DMS153 treated with DMSO at 0.1 percent for 48 hours (cell line): ENCODE data around the gene MAGEF1.
A peak's percentile ranks its signal among the peaks of the same experiment; 100 is the strongest.

ENCODE experiments used
- DNase-seq: peaks from one replicate; lab custom pipeline; 2025; ENCODE audit not compliant: unreplicated experiment; lab: John Stamatoyannopoulos, UW

MAGEF1 gene

DNA sequence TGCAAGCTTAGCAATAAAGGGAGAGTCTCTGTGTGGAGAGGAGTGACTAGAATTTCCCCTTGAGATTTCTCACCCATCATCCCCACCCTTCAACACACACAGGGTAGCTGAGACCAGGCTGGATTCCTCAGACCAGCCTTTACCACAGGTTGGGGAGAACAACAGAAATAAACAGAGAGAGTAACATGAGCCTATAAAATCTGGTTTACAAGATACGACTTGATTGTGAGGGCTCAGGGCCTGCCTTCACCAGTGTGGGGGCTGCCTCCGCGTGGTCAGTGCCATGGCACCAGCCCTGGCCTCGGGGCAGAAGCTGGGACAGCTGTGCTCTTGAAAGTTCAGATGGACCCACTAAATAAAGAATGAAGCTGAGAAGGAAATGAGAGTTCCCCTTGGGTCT is 14.6 kb upstream of the MAGEF1 start:
- DNase-seq = no peak

DNA sequence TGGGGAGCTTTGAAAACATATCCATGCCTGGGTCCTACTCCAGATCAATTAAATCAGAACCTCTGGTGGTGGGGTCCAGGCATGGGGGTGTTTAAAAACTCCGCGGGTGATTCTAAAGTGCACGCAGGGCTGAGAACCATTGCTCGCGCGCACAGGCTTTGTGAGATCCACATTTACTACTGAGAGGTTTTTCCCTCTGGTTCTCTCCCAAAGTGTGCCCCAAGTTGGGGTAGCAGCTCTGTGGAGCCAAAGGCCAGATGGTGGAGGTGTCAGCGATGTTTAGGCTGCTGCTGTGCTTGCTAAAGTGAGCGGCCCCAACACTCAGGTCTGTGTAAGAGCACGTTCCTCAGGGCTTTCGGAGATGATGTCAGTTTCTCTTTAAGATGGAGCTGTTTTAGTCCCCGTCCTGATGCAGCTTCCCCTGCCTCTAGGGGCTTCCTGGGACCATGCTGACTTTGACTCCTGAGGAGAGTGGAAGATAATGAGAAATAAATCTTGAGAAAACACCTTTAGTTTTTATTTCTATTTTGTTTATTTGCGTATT is 13.4 kb upstream of the MAGEF1 start:
- DNase-seq = no peak

DNA sequence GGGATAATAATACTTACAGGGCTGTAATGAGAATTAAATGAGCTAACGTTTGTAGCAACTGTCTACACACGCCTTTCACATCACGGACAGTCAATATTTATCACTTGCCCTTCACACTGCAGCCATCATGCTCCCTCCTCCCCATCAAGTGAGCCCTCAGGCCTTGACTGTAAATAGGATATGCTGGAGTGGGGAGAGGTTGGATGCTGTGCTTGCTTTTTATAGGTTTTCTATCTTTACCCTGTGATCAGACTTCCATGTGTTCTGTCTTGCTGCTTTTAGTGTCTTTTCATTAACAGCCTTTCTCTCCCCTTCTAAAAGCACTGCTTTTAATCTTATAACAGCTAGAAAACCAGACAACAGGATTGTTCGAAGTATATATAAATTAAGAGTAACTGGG is 12.8 kb upstream of the MAGEF1 start:
- DNase-seq = no peak

- no peak for DNase-seq
Measured at GRCh38 chr3:184719709-184720108, 7.8 kb upstream of the MAGEF1 start.

GRCh38 chr3:184718431-184718830 is 6.6 kb upstream of the MAGEF1 start:
- DNase-seq = no peak

DNA sequence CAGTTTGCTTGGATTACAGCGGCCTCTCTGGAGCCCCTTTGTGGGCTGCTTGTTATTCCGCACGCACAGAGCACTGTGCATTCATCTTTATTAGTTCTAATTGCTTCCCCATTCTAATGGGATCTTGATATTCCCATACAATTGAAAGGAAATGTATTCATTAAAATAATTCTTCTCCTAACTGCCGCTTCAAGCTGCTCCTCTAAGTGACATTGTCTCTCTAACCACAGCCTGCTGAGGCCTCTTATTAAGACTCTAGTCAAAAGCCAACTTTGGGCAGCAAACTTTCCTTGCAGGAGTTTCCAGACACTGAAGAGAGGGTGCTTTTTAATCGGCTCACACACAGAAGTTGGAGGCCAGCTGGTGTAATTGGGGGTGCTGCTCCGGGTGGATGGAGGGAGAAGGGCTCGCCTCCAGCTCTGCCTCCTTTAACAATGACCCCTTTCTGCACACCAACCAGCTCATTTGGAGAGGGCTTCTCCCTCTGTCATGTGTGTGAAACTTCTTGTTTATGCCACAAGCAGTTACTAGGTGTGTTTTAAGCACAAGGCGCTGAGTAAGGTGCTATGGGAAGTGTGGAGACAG is 5.6 kb upstream of the MAGEF1 start:
- DNase-seq = peak; percentile 24

DNA sequence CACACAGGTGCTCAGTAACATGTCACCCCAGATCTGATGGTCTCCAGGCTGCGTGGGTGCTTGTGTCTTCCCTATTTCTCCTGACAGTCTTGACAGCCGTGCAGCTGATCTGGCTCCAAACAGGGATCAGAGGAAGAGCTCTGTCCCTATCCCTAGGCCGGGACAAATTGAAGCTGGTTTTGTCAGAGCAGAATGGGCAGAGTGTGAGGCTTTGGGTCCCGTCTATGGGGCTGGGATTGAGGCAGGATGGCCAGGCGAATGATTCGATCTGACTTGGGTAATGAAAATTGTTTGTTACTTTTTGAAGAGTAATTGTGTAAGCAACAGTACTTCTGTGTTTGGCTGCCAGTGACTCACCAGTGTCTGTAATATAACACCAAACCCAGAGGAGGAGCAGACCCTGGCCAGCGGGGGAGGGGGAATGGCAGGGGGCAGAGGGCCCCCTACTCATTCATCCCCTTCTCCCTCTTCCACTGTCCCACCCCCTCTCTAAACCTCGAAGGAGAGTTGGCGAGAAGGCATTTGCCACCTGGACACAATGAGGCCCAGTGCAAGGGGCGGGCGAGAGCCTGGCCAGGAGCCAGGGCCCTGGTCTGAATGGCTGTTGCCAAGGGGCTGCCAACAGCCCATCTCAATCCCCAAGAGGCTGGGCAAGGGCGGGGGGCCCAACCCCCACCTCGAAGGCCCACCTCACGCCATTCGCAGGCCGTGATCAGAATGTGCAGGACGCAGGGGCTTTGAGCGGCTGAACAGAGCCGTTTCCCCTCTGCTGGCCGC is 4.9 kb upstream of the MAGEF1 start:
- peak; percentile 24 for DNase-seq

GRCh38 chr3:184715943-184716621 is 4.2 kb upstream of the MAGEF1 start:
- DNase-seq = no peak

DNA sequence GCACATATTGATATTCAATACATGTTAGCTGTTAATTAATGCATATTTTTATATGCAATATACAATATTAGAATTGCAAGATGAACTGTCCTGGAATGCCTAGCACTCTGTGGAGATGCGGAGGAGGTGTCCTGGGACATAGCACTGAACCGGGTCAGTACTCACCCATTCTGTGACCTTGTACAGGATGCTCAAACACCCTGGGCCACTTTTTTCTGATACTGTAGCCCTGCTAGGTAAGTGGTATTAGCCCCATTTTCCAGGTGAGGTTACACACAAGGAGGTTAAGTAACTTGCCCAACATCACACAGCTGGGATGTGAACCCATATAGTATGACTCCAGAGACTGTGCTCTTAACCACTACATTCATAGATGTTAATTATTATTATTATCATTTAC is 1.7 kb upstream of the MAGEF1 start:
- DNase-seq = no peak

GRCh38 chr3:184713040-184713355 is 1.1 kb upstream of the MAGEF1 start:
- DNase-seq = no peak

DNA sequence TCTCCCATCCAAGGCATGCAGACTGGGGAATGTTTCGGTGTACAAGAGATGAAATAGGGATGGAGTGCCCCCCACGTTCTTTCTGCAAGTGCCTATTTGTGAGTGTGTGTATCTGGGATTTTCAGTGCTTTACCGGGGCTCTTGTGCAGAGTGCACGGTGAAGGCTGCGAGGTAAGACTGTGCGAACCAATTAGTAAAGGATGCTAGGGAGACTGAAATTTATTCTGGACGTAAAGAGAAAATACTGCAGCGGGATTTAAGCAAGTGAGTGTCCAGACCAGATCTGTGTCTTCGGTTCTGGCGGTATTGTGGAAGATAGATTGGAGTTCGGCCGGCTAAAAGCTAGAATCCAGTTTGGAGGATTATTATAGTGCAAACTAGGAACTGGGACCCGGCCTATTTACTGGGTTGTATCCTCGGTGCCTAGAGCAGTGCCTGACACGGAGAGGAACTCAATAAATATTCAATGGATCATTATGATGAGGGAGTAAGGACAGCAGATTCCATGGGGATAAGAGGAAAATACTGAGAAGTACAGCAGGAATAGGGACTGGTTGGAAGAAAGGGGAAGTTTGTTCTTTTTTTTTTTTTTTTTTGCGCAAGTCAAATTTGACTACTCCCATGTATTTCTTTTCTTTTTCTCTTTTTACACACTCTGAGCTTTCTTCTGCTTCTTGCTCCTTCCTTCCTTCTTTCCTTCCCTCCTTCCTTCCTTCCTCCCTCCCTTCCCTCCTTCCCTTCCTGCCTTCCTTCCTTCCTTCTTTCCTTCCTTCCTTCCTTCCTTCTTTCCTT is 580 bp upstream of the MAGEF1 start:
- no peak for DNase-seq

DNA sequence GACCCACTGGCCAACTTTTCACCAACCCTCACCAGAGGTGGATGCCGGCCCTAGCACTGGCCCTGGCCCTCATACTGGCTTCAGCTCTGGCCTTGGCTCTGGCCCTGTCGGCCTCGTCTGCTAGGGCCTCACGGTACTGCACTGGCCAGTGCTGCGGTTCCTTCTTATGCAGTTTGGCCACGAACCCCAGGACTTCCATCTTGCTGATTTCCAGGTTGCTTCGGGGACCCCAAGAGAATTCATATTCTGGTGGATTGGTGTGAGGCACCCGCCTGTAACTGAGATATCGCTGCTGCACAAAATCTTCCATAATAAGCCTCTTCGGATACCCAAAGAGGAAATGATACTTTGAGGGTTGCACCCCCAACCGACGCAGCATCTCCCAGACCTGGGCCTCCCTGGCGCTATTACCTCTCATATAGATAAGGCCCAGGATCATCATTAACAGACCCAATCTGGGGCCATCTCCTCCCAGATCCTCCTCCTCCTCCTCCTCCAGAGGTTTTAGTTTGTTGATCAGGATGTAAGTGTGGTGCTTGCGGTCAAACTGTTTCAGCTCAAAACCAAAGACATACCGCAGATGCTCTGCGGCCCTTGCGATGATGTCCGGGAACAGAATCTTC is 883 bp downstream of the MAGEF1 start:
- DNase-seq = peak; percentile 24

- DNase-seq = no peak
Measured at GRCh38 chr3:184703657-184704056, 8.2 kb downstream of the MAGEF1 start.

- no peak for DNase-seq
Measured at GRCh38 chr3:184700759-184701158, 11.1 kb downstream of the MAGEF1 start.

DNA sequence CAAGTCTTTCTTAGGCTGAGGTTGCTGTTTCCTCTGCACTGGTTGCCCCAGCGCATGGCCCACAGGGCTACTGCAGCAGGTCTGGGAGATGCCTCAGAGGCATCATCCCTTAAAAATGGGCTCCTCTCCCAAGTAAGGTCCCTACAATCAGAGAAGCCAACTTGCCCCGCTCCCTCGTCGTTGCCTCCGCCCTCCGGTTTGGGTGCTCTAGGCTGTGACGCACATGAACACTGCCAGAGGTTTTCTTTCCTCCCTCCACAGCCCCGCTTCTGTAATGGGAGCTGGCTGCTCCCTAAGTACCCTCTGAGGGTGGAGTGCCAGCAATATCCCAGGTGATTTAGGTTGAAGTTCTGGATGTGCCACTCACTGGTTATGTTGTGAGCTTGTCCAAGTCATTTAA is 14.0 kb downstream of the MAGEF1 start:
- DNase-seq = no peak

GRCh38 chr3:184696697-184697096 is 15.2 kb downstream of the MAGEF1 start:
- no peak for DNase-seq

DNA sequence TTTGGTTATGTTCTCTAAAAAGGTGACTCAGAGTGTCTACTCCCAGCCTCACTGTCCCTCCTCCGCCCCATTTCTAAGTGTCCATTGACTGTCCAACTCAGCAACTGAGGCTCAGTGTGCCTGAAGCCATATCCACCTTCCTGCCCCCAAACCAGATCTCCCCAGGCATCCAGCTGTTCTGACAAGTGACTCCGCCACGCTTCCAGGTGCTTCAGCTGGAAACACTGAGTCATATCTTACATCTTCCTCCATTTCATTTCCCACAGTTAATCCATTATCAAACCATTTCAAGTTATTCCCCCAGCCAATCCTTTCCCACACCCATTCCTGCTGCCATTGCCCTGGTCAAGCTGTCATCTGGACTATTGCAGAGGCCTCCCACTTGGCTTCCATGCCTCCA is 17.1 kb downstream of the MAGEF1 start:
- DNase-seq = no peak

DNA sequence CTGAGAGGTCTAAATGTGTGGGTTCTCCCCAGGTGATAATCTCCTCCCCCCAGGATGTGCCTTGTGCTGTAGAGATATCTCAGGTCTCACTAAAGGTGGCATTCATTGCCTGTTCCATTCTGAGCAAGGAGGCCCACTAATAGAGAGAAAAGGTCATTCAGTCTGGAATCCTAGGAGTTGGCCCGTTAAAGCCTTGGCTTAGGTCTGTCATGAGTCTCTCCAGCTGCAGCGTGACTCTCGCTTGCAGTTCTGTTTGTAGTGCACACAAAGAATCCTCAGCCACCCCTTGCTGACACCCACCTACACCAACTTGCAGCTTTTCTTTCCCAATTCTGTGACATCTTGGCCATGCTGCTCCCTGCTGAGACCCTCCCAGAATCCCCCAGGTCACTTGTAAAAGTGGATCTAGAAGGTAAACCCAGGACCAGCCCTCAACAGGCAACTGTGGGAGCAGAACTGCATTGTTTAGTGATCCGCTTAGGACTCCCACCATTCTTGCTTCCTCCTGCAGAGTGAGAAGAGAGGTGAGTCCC is 17.7 kb downstream of the MAGEF1 start:
- DNase-seq = no peak

GRCh38 chr3:184693011-184693975 is 18.6 kb downstream of the MAGEF1 start:
- DNase-seq = no peak
